GM11168 (cell line): ENCODE measurements around the gene ATXN1L.
"Not testable (repeated sequence)": the region's sequence is repeated elsewhere in the genome, so short reads cannot be mapped to it uniquely, and the experiment has no call there.

Experiments used
- in situ Hi-C: fragments of 300-500 bp; cut with MboI; formaldehyde crosslinking; loops from one replicate; pipeline ENCODE4 v1.12.0; 2022; ENCODE audit warnings: low sequenced_read_pairs; ENCODE audit not compliant: unreplicated experiment

ATXN1L gene

GRCh38 chr16:71852158-71852557, 6.4 kb downstream of the ATXN1L start:
- in situ Hi-C loops, result no loop called here

- in situ Hi-C loops, result no loop called here
Measured at GRCh38 chr16:71852561-71852960, 6.8 kb downstream of the ATXN1L start.

DNA sequence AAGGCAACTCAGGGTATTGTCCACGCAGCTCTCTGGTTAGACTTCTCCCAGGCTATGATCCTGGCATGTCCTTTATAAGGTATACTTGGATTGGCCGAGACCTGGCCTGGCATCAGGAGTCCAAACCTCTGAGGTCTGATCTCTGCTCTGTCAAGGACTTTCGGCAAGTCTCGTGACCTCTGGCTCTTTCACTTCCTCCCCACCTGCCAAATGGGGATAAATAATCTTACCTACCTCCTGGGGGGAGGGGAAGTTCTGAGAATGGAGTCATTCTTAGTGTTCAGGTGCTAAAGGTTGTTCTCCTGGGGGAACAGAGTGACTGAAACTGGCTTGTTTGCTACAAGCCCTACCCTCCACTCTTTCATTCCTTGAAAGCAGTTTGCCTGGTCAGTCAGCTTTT, 7.6 kb downstream of the ATXN1L start:
- in situ Hi-C loops, result no loop called here

GRCh38 chr16:71854369-71854948, 8.7 kb downstream of the ATXN1L start:
- in situ Hi-C loops, result no loop called here

- in situ Hi-C loops, result no loop called here
Measured at GRCh38 chr16:71855937-71856662, 10.3 kb downstream of the ATXN1L start.

GRCh38 chr16:71859762-71860521, 14.2 kb downstream of the ATXN1L start:
- in situ Hi-C loops, result no loop called here

- in situ Hi-C loops, result no loop called here
Measured at GRCh38 chr16:71863995-71864394, 18.2 kb downstream of the ATXN1L start.

DNA sequence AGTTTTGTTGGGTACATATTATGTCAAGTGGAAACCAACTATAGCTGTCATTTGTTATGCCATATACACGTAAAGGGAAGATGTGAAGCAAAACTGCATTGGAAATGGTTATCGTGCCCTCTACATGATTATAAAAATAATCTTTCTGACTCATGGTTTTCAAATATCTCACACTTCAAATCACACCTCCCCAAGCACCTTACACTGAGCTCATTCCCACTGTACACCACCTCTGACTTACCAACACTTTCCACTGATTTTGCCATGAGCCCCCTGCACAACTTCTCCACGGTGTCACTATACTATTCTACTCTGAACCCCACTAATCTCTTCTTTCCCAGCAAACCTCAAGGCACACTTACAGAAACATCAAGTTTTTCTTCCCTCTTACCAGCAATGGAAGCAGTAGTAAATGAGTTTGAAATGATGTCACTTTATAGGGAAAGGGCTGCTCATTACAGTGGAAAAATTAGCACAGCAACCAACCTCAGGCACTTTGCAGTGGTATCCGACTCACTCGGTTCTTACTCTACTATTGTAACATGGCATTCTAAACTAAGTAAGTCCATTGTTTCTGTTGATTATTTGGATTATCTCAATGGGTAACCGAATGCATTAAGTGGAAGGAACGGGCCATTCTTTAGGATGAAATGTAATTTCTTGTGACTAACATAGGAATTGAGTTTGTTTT, 19.5 kb downstream of the ATXN1L start:
- in situ Hi-C loops, result no loop called here

GRCh38 chr16:71867175-71867574, 21.4 kb downstream of the ATXN1L start:
- in situ Hi-C loops, result not testable (repeated sequence)

- in situ Hi-C loops, result no loop called here
Measured at GRCh38 chr16:71867939-71868338, 22.2 kb downstream of the ATXN1L start.

GRCh38 chr16:71869089-71869488, 23.3 kb downstream of the ATXN1L start:
- in situ Hi-C loops, result no loop called here

- in situ Hi-C loops, result no loop called here
Measured at GRCh38 chr16:71870818-71871217, 25.0 kb downstream of the ATXN1L start.

DNA sequence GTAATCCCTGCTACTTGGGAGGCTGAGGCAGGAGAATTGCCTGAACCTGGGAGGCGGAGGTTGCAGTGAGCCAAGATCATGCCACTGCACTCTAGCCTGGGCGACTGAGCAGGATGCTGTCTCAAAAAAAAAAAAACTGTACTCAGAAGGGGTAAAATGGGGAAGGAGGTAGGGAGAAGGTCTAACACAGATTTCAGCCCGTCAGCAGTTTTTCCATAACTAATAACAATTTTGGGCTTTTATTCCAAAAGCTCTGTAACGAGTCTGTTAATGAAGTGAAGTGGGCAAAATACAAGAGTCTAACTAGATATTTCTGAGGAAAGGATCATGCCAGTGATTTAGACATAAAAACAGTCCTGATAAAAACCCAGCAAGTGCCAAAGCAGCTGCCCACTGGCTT, 27.4 kb downstream of the ATXN1L start:
- in situ Hi-C loops, result no loop called here

- in situ Hi-C loops, result no loop called here
Measured at GRCh38 chr16:71878911-71879310, 33.1 kb downstream of the ATXN1L start.

DNA sequence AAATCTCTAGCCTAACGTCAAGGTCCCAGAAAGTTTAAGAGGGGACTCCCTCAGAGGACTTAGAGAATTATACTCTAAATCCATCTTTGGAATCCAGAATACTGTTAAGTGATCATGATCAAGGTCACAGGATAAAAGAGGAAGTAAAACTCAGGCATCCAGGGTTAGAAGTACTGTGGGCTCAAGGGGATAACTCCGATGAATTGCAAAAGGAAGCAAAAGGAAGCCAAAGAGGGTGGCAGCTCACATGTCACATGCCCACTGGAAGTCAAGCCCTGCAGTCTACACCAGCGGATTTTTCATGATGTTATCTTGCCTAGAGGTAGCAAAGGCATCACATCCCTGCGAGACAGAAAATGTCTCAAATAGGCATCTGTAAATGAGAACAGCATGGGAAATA, 34.4 kb downstream of the ATXN1L start:
- in situ Hi-C loops, result no loop called here

- in situ Hi-C loops, result no loop called here
Measured at GRCh38 chr16:71882505-71883167, 36.9 kb downstream of the ATXN1L start.

- in situ Hi-C loops, result no loop called here
Measured at GRCh38 chr16:71883168-71883848, 37.5 kb downstream of the ATXN1L start.

- in situ Hi-C loops, result no loop called here
Measured at GRCh38 chr16:71883849-71884638, 38.3 kb downstream of the ATXN1L start, which contains the start of gene ZNF821. Gene ZNF821, minus strand, starts transcription at chr16:71884182. Its CDS starts 4,236 bp downstream, at chr16:71879946.

DNA sequence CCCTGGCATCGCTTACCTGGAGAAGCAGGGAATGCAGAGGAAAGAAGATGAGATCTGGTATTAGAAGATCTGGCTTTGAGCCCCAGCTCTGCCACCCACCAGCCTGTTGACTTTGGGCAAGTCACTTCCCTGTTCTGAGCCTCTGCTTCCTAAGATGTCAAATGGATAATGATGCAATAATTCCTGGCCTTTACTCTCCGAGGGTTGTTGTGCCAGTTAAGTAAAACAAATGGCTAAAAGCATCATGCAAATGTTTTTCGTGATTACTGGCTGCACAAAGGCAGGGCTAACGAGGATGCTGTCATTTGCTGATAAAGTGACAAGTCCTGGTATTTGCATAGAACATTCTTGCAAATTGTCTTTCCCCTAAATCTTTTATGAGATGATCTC, 39.5 kb downstream of the ATXN1L start:
- in situ Hi-C loops, result no loop called here
